WI38 (cell line): Measurements from ENCODE around the gene IRX2.

Source experiments
- H3K4me3 ChIP-seq: 2 replicates; pipeline ENCODE4 v1.5.1; 2011; ENCODE audit warnings: low read depth, mild to moderate bottlenecking, control low read depth, low read length
- TF ChIP-seq, protein P1 (sequence below): IDR thresholded peaks from 2 replicates; pipeline ENCODE4 v1.5.1; 2012; ENCODE audit warnings: low read depth, mild to moderate bottlenecking, control low read depth, low read length

IRX2 gene

DNA sequence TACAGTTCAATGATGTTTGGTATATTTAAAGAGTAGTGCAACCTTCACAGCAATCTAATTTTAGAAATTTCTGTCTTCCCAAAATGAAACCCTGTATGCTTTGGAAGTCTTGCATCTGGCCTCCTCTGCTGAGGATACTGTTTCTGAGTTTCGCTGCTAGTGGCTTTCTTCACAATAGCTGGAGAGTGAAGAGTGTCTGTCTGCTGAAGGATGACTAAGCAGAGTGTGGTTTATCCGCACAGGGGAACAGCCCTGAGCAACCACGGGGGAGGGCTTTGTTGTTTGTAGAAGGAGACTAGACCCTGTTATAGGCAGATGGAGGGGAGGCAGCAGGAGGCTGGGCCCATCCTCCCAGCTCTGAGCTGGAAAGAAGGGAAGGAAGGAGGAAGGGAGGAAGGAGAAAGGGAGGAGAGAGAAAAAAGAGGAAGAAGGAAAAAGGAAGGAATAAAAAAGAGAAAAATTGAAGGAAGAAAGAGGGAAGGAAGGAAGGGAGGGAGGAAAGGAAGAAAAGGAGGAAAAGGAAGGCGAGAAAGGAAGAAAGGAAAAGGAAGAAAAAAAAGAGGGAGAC, 10.5 kb upstream of the IRX2 start:
- TF ChIP-seq, protein P1, sequence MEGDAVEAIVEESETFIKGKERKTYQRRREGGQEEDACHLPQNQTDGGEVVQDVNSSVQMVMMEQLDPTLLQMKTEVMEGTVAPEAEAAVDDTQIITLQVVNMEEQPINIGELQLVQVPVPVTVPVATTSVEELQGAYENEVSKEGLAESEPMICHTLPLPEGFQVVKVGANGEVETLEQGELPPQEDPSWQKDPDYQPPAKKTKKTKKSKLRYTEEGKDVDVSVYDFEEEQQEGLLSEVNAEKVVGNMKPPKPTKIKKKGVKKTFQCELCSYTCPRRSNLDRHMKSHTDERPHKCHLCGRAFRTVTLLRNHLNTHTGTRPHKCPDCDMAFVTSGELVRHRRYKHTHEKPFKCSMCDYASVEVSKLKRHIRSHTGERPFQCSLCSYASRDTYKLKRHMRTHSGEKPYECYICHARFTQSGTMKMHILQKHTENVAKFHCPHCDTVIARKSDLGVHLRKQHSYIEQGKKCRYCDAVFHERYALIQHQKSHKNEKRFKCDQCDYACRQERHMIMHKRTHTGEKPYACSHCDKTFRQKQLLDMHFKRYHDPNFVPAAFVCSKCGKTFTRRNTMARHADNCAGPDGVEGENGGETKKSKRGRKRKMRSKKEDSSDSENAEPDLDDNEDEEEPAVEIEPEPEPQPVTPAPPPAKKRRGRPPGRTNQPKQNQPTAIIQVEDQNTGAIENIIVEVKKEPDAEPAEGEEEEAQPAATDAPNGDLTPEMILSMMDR, result no peak
- no peak overlapping the region for H3K4me3 ChIP-seq

DNA sequence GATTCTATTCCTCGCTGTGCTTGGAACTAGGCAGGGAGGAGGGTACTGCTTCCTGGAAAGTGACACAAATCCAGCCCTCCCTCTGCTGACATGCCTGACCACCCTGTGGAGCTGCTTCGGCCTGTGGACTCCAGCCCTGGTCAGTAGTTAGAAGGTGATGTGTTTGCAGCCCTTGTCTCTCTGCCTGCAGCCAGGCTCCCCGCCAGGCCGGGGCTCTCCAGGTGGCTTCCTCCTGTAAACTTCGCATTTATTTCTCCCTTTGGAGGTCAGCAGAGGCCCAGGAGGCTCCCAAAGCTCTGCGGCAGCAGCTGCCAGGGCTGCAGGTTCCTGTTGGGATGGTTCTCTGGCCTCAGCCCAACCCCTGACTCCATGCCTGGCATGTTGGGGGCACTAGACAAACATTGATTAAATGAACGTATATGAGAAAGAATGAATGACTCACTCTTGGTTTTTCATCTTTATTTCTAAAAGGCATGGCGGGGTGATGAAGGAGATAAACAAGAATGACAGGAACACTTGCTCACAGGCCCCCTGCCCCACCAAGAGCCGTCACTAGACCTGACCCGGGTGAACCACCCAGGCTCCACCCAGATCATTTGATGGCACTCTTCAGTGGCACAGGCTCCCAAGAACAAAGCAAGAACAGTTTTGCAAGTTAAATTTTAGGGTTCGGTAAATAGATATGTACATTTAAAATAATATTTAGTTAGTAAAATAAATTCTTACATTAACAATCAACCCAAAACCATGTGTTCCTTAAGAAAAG, 8.4 kb upstream of the IRX2 start:
- TF ChIP-seq, protein P1, result no peak
- H3K4me3 ChIP-seq, result no peak overlapping the region

DNA sequence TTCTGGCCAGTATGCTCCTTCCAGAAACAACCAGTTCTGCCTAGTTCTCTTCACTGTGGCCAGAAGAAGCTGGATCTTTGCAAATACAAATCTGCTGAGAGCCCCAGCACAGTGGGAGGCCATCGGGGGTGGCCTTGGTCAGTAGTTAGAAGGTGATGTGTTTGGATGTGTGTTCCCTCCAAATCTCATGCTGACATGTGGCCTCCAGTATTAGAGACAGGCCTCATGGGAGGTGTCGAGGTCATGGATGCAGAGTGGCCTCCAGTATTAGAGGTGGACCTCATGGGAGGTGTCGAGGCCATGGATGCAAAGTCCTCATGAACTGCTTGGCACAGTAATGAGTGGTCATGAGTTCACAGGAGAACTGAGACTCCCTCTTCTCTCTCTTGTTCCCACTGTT, 7.6 kb upstream of the IRX2 start:
- TF ChIP-seq, protein P1, result no peak
- H3K4me3 ChIP-seq, result no peak overlapping the region

DNA sequence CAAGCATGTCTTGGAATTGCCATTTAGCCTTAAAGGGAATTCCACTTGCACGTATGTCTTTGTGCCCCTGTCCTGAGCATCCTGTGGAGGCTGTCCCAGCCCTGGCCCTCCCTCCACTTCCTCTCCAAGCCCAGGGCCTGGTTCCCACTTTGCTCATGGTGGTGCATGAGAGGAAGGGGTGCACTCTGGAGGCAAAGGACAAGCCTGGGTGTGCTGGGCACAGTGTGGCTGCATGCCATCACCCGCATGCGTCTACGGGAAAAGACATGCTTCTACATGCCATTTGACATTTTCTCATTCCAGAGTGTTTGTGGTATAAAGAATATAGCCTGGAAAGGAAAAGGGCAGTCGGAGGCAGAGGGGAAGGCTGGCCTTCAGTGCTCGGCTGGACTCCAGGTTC, 7.2 kb upstream of the IRX2 start:
- no peak overlapping the region for H3K4me3 ChIP-seq
- TF ChIP-seq, protein P1, result no peak

DNA sequence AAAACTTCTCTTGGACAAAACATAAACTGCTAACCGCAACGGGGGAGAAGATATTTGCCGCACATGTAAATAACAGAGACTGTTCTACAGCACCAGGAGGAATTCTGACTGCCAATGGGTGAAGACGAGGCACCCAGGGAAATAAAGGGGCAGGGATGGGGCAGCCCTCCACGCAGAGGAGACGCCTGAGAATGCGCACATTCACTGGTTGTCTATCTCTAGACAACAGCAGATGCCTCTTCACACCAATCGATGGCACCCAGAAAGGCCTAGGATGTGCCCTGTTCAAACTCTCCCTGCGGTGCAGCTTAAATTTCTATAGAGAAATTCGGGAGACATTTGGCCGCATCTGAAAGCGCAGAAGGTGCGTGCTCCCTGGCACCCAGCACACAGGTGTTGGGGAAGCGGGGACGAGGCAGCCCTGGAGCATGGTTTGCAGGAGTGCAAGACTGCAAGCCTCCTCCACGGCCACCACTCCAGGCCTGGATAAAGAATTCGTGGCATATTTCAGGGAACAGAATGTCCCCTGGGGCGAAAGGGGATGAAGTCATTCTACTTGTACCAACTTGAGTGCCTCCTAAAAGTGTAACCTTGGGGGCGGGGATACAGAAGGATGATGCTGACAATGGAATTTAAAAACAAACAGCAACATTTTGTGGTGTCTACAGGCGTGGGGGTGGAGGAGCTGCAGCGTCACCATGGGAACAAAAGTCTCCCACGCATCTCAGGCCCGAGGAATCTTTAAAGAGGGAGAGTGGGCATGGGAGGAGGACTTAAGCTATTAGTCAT, 6.3 kb upstream of the IRX2 start:
- TF ChIP-seq, protein P1, result no peak

DNA sequence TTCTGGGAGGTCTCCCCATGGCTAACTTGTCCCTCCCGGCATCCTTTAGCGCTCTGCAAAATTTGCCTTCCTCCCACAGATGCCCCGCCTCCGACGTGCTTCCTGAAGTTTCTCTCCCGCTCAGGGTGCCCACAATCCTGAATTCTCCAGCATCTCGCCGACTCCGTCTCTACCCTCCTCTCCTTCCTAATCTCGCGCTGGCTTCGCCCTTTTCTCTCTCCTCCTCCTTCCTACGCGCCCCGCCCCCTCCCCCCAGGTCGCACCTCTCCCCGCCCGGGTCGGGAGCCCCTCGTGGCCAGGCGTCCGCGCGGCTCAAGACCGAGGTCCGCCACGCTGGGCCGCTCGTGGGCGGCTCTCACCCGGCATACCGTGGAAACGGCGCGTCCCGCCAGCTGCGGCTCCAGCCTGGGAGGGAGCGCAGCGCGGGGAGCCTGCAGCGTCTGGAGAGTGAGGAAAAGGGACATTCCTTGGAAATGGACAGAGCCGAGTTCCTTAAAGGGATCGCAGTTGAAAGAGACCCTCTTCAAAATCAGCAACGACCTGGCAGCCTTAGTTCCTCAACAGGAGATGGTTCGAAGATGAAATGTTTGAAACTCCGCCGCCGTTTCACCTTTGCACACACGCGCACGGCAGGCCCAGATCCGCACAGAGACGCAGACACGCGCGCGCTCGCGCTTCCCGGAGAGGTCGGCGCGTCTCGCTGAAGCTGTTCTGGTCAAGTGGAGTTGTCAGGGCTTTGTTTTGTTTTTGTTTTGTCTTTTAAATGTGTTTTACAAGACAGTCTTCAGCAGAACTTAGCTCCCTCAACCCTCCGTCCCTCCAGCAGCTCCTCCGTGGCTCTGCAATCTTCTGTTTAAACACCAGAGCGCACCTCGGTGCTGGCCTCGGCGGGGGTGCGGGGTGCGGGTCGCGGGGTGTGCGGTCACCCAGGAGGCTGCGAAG, 5.0 kb upstream of the IRX2 start:
- TF ChIP-seq, protein P1, result no peak
- H3K4me3 ChIP-seq, result no peak overlapping the region

More for the DNA sequence above, 6.3 kb upstream of the IRX2 start:
- no peak overlapping the region for H3K4me3 ChIP-seq
